RPMI7951 (cell line): ENCODE results near the gene NLGN1. TPM values are rescaled to one million over a fixed set of nuclear protein-coding genes. Genes with fewer than 3 reads are reported as not detected.
A peak's percentile ranks its signal among the peaks of the same experiment; 100 is the strongest.
"Not testable (repeated sequence)": the region's sequence is repeated elsewhere in the genome, so short reads cannot be mapped to it uniquely, and the experiment has no call there.

Source experiments
- DNase-seq: peaks from one replicate; pipeline ENCODE4 v3.0.0-alpha.2; 2012; ENCODE audit warnings: low read depth
- total RNA-seq: library from RNA; depleted of rRNA; stranded (reverse); fragments of >200 nt; shearing (Covaris generic); gene quantifications from 2 replicates; pipeline ENCODE4 v1.2.3, GENCODE V29; 2014; rRNA removed

NLGN1 gene
- total RNA-seq, result 0.39 and 0.48 TPM in 2 replicates

DNA sequence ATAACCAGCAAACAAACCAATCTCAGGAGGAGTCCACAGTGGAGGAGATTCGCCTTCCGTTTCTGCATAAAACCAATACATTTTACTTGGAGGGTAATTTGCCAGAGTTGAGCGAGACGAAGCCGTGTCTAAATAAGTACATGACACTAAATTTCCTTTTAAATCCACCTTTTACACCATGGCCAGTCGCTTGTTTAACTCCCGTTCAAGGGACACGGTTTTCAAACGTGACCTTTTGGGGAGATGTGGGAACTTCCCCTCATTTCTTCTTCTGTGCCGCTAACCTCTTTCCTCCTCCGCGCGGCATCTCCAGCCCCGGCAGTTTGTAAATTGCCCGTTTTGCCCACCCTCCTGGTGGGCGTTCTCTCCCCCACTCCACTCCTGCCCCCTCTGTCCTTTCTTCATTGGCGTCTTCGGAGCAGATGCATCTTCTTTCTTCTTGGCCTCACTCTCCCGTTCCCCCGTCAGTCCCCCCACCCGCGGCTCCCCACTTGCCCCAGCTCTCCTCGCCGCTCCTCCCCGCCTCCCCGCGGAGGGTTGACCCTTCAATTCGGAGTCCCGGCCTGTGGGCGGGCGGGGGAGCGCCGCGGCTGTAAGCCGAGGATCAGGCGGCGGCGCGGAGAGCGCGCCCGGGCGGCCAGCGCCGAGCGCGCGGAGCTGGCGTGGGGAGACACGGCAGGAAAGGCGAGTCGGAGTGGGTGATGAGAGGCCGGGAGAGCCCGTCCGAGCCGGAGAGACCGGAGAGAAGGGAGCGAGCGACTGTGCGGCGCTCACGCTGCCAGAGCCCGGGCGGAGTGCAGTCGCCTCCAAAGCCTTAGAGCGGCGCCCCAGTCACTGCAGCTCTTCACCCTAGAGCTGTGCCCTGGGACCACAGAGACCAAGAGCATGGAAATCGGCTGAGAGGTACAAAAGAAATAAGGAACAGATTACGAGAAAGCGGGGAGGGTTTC, at the start of gene NLGN1:
TSS of gene NLGN1 (plus strand) at position 584 of the 950 bp plus-strand sequence.
- peak; percentile 26 for DNase-seq

DNA sequence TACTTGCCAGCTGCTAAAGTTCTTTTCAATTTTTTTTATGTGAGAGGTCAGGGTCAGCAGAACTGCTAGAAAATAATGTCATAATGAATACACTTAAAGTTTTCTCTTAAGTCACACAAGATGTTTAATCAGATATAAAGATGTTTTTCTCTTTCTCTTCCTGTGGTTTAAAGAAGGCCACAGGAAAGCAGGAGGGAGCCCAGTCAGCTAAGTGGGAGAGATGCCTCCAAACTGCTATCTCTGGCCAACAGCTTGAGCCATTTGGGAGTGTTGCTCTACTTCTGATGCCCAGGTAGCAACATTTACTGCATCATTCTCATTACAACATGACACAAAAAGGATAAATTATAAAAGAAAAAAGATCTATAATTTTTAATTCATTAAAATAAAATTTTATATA, 45.7 kb upstream of the NLGN1 start:
- no peak for DNase-seq

DNA sequence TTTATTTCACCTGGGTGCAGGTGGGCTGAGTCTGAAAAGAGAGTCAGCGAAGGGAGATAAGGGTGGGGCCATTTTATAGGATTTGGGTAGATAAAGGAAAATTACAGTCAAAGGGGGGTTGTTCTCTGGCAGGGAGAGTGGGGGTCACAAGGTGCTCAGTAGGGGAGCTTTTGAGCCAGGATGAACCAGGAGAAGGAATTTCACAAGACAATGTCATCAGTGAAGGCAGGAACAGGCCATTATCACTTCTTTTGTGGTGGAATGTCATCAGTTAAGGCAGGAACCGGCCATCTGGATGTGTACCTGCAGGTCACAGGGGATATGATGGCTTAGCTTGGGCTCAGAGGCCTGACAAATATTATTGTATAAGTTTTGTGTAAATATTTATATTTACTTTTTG, 44.4 kb upstream of the NLGN1 start:
- not testable (repeated sequence) for DNase-seq

DNA sequence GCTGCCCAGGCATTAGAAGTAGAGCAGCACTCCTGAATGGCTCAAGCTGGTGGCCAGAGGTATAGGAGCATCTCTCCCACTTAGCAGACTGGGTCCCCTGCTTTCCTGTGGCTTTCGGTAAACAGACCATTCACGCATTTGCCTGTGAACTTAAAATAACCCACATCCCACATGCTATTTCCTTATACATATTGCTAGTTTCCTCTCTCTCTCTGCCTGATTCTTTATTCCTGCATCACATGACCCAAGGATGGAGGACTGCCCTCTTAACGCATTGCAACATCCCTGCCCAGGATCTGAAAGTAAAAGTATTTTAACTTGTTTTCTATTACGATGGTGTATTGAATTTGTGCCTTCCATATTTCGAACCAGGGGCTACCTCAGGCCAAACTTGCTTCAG, 43.4 kb upstream of the NLGN1 start:
- DNase-seq, result no peak

DNA sequence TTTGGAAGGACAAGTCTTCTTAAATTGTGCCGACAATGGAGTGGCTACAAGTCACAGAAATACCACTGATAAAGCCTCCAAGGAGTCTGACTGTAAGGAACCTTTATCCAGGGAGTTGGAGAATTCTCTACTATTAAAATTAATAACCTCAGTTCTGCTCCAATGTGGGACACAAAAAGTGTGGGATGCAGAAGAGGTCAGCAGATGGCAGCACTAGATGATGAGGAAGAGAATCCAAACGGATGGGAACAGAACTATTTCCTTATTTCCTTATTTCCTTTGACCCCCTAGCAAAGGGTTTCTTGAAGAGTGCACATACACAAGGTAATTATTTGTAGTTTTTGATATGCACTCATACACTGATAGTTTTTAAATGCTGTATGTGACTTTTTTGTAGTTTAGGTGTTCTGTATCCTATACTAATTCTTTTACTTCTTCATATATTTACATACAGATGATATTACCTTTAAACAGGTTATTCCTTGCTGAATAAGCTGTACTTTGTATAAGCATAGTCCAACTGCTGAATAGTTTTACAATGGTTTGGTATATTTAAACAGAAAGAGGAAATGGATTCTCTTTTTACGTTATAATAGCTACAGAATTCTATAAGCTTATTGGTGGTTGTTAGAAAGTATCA, 25.6 kb upstream of the NLGN1 start:
- no peak for DNase-seq

DNA sequence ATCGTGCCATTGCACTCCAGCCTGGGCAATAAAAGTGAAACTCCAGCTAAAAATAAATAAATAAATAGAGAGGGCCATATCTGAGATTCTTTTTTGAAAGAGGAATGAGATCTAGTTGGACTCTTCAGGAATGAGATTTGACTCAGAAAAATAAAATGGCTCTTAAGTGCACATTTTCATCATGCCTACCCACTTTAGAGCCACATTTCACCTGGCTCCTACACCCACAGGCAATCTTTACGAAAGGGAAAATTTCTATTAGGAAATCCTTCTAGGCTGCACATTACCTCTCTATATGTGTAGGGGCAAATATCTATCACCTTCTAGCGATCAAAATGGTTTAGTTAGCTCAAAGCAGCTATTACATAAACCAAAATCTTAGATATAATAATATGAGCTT, 16.9 kb upstream of the NLGN1 start:
- no peak for DNase-seq

DNA sequence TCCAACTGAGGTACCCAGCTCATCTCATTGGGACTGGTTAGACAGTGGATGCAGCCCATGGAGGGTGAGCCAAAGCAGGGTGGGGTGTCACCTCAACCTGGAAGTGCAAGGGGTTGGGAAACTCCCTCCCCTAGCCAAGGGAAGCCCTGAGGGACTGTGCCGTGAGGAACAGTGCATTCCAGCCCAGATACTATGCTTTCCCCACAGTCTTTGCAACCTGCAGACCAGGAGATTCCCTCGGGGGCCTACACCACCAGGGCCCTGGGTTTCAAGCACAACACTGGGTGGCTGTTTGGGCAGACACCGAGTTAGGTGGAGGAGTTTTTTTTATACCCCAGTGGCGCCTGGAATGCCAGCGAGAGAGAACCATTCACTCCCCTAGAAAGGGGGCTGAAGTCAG, 15.6 kb upstream of the NLGN1 start:
- DNase-seq, result not testable (repeated sequence)

DNA sequence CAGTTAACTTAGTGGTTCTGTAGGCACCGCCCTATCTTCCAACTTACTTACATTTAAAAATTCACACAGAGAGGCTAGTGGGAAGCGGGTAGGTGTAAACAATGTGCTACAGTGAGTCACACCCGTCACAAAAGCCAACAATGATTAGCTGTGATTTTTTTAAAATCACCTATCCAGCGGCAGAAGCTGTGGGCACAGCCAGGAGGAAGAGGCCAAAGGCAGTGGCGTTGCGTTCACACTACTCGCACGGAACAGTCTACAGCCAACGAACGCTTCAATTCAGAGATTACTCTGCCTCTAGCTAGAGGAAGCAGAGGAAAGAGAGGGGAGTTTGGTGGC, 2.5 kb upstream of the NLGN1 start:
- DNase-seq, result peak; percentile 49

DNA sequence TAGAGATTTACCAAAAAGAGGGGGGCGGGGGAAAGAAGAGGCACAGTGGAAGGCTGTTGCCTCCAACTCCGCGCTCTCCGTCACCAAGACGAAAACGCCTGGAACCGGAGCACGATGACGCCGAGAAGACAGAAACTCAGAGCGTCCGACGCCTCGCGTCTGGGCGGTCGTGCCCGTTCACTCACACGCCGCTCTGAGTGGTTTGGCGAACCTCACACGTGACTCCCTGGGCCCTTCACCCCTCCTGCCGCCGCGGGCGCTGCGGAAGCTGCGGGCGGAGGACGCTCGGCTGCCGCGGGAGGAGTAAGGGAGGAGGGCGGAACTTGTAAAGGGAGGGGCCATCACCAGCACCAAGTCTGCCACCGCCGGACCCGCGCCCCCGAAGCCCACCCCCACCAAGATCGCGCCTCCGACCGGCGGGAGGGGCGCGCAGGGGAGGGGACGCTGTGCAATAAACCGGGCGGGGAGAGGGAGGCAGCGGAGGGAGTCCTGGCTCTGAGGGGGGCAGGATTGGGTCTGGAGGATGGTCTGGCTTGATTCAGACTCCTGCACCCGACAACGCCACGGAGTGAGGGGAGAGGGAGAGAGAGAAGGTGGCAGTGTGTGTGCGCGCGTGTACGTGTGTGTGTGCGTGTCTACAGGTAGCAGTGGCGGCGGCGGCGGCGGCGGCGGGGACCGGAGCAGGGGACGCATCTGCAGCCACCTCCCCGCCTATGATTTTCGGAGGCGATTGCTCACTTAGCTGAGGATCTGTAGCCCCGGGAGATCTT, 1.9 kb upstream of the NLGN1 start:
- DNase-seq, result peak; percentile 75

DNA sequence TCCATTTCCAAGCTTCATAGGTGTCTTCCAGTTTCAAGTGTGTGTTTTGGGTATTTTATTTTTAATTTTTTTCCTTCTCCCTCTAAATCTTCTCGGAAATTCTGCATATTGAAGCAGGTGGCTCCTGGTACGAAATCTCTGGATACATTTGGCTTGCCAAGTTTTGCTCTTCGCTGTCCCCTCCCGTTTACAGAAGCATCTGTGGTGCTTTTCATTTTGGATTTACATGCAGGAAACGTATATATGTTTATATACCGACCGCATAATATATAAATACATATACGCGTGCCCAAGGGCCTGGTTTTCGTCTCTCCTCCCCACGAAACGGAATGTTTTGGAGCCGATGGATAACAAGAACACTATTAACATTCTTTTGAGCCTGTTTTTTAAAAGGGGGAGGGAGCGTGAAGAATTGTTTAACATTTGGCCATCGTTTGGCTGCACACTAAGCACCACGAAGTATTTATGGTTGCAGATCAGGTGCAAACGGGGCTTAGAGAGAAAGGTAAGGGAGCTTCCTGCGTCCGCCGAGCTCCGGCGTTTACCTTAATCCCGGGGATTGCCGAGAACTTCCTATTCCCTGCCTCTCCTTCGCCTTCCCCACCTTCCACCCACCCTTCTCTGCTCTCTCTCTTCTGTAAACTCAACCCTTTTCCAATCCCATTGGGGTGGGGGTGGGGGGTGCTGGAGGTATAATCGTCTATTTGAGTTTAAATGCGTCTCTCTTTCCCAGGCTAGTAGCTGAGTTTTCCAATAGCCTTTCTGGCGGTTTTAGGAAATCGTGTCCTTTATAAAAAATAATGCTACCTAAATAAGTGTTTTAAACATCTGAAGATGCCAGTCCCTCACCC, 1.1 kb upstream of the NLGN1 start:
- DNase-seq, result no peak

DNA sequence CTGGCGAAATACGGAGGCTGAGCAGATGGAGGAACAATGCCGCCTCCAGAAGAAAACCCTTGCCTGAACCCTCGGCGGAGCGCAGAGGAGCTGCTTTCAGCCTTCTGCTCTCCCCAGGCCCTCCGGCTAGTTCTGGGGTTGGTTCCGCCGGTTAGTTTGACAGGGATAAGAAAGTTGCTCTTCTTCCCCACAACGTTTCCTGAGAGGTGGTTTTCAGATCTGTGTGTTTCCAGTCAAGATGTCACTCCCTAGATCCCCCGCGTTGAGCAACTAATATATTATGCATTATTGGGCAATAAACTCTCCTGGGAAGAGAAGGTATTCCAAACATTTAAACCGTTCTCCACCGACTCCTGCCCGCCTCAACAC, 551 bp downstream of the NLGN1 start:
- DNase-seq, result peak; percentile 9

DNA sequence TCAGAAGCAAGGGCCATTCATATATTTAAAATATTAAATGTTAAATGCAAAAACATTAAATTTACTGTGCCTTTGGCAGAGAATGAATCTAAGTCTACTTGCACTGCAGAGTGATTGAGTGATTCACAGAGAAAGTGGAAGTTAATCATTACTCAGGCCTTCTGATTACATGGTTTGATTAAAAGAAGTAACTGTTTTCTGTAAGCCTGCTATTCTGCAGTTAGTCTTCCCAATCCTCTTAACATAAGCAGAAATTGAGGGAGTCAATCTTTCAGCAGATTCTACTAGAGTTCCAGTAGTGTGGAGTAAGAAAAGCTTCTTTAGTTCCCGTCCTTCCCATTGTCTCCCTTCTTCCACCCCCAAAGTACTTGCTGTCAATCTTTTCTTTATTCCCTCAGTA, 1.5 kb downstream of the NLGN1 start:
- DNase-seq, result no peak

DNA sequence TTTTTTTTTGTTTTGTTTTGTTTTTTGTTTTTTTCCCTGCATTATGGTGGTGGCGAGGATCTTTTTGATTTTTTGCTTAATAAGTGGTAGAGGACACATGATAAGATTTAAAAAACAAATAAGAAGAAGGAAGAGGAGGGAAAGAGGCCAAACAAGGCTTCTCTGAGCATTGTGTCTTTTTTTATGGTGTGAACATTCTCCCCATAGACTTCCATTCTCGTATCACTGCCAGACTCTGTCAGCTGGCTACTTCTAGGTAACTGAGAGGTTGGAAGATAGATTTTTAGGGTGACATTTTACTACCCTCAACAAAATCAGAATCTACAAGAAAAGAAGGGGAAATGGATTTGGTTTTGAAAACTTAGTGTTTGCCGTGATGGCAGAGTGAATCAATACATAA, 3.8 kb downstream of the NLGN1 start:
- no peak for DNase-seq

DNA sequence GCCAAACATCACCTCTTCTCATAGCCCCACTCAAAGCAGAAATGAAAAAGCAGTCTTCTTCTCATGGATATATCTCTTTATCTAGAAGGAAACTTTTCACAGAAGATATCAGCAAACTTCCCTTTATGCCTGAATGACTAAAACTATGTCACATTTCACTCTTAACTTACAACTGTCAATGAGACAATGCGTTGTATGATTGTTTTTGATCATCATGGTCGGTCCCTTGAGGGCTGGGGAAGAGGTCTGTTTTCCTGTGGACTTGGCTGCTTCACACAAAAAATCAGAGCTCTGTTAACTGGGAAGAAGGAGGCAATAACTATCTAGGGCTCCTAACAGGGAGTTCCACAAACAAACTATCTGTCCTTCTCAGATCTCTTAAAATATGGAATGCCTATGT, 5.1 kb downstream of the NLGN1 start:
- DNase-seq, result no peak

DNA sequence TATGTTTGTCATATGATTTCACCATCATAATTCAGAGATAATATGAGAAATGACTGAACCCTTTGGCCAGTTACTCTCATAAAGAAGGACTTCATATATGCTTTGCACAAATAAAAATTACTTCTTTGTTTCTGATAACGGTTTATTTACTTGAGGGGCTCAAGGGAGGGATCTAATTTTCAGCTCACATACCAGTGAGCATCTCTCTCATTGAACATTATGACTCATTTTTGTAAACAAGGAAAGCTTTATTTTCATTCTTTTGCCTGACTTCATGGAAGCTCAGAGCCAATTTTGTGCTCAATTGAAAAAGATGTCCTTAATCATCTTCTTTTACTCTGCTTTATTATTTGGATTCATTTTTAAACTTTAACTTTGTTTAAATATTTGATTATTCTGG, 5.8 kb downstream of the NLGN1 start:
- DNase-seq, result peak; percentile 25

DNA sequence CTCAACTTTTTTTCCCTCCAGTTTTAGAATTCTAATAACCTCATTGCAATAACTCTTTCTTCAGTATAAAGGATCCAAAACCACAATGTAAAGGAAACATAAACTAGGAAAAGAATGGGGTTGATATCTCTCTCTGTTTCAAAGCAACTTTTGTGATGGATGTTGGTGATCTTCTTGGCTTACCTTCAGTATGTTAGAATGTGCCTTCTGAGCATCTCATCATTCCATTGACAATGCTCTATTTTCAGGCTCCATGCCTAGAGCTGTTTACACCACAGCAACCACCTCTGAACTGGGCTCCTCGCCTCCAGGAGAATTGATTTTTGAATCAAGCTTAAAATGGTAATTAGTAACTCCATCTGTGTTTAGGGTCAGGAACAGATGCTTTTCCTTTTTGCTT, 6.6 kb downstream of the NLGN1 start:
- DNase-seq, result no peak

DNA sequence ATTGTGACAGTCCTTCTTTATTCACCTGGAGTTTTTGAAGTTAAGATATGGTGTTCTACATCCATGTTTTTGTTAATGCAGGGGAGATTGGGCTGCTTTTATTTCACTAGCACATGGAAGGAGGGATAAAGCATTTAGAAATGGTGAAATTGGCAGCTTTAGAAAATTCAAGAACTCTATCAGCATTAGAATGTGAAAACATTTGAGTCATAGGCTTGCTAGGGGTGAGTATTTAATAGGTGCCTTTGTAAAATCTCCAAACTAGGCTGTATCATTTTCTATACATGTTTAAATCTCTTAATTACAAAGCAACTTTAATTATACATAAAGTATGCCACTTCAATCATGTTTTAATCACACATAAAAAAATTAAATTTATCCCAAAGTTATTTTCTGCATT, 12.9 kb downstream of the NLGN1 start:
- DNase-seq, result no peak

DNA sequence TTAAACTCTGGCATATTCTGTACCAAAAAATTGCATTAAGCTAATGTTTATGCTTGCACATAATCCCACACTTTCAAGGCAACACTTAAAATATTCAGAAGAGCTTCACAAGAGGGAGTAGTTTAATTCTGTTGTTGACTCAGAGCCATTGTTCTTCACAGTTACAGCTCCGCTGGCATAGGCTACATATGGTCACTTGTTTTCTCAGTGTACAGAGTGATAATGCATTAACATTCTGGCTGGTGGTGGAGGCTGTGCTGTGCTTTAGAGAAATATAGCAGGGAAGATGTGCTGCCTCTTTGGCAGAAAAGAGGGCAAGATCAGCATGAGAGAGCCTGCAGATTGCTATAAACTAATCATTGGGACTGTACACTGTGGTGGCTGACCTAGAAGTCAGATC, 13.3 kb downstream of the NLGN1 start:
- DNase-seq, result no peak

DNA sequence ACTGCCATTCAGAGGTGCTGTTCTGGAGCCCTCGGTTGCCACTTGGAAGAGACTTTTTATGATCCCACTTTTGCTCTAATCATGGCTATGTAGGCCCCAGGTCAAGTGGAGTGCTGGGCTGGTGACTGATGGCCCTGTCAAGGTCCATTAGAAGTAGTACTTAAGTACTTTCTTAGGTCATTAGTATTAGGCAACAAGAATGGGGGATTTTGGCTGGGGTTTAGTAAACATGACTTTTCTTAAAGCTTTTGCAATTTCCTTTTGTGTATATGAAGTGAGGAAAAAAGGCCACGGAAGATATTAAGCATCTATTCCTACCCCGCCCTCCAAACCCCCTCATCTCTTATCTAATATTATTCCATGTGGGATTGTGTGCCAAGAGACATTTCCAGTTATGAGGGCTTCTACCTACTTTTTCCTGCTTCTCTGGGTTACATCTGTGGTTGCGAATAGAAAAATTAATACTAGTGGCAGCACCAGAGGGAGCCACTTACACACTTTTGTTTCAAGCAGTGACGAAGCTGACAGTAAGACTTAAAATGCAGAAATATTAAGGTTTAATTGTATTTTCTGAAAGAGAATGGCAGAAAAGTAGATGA, 13.9 kb downstream of the NLGN1 start:
- no peak for DNase-seq

DNA sequence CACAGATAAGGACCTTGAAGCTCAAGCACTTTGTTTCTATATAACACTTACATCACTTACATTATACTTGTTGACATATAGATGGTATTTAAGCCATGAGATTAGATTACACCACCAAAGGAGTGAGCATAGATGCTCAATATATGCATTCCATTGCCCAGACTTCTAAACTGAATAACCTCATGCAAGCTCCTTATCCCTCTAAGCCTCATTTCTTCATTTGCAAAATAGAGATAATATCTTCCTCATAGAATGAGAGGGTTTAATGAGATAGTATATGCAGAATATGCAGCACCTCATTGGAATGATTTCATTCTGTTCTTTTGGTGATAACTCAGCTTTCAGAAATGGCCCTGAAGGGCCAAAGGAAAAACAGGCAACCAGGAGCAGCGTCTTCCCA, 18.5 kb downstream of the NLGN1 start:
- no peak for DNase-seq

DNA sequence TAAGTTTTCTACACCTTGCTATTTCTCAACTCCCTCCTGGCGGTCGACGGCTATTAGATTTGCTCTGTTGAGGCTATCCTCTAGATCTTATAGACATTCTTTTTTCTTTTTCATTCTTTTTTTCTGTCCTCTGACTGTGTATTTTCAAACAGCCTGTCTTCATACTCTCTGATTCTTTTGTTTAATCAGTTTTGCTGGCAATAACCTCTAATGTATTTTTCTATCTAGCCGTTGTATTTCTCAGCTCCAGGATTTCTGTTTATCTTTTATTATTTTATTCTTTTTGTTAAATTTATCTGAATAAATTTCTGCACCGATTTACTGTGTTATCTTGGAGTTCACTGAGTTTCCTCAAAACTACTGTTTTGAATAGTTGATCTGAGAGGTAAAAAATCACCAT, 31.5 kb downstream of the NLGN1 start:
- DNase-seq, result no peak
